8988T (cell line): Measurements from ENCODE around the gene SLC2A13.

Experiments used
- DNase-seq: peaks from one replicate; pipeline ENCODE4 v3.0.0; 2011

The SLC2A13 gene

GRCh38 chr12:39723831-39724230, 382.1 kb downstream of the SLC2A13 start:
- DNase-seq = peak; percentile 6

- DNase-seq = no peak
Measured at GRCh38 chr12:39722504-39722903, 383.4 kb downstream of the SLC2A13 start.

- no peak for DNase-seq
Measured at GRCh38 chr12:39713552-39713951, 392.3 kb downstream of the SLC2A13 start.

- DNase-seq = no peak
Measured at GRCh38 chr12:39712334-39712733, 393.5 kb downstream of the SLC2A13 start.
